Fibroblast of upper back skin (primary cell): ENCODE measurements around the gene ARPC4.
"Not testable (repeated sequence)": the region's sequence is repeated elsewhere in the genome, so short reads cannot be mapped to it uniquely, and the experiment has no call there.

Source experiments
- DNase-seq: peaks from one replicate; pipeline ENCODE4 v3.0.0-alpha.2; 2013

ARPC4 gene

GRCh38 chr3:9826815-9827573, 34.1 kb downstream of the ARPC4 start:
- DNase-seq: peak; percentile 11

- DNase-seq: no peak
These were observed 36.2 kb downstream of the ARPC4 start for GRCh38 chr3:9828801-9829755.

GRCh38 chr3:9831253-9831652, 38.4 kb downstream of the ARPC4 start:
- DNase-seq: no peak

GRCh38 chr3:9833078-9833477, 40.2 kb downstream of the ARPC4 start:
- no peak for DNase-seq

- DNase-seq: no peak
These were observed 41.9 kb downstream of the ARPC4 start for GRCh38 chr3:9834520-9835380.

- no peak for DNase-seq
These were observed 45.1 kb downstream of the ARPC4 start for GRCh38 chr3:9837701-9838582.

- DNase-seq: no peak
These were observed 46.0 kb downstream of the ARPC4 start for GRCh38 chr3:9838856-9839255.

- no peak for DNase-seq
These were observed 48.1 kb downstream of the ARPC4 start for GRCh38 chr3:9841015-9841414.

GRCh38 chr3:9843715-9844438, 51.0 kb downstream of the ARPC4 start, which contains the start of gene RPUSD3:
Gene RPUSD3, minus strand, starts transcription at chr3:9844008. Its CDS starts 18 bp downstream, at chr3:9843990.
- peak; percentile 95 for DNase-seq

- no peak for DNase-seq
These were observed 53.3 kb downstream of the ARPC4 start for GRCh38 chr3:9846231-9846630.

- DNase-seq: no peak
These were observed 54.1 kb downstream of the ARPC4 start for GRCh38 chr3:9846931-9847488.

- not testable (repeated sequence) for DNase-seq
These were observed 55.0 kb downstream of the ARPC4 start for GRCh38 chr3:9847870-9848269.

GRCh38 chr3:9848860-9849259, 56.0 kb downstream of the ARPC4 start:
- DNase-seq: peak; percentile 31

GRCh38 chr3:9851383-9851782, 58.5 kb downstream of the ARPC4 start:
- DNase-seq: not testable (repeated sequence)

GRCh38 chr3:9851926-9852325, 59.0 kb downstream of the ARPC4 start:
- not testable (repeated sequence) for DNase-seq

- DNase-seq: no peak
These were observed 59.6 kb downstream of the ARPC4 start for GRCh38 chr3:9852528-9852927.

- DNase-seq: not testable (repeated sequence)
These were observed 61.5 kb downstream of the ARPC4 start for GRCh38 chr3:9854291-9854940.

- no peak for DNase-seq
These were observed 62.7 kb downstream of the ARPC4 start for GRCh38 chr3:9855594-9855993.
